ENCODE data around the gene BIN1.

DNA sequence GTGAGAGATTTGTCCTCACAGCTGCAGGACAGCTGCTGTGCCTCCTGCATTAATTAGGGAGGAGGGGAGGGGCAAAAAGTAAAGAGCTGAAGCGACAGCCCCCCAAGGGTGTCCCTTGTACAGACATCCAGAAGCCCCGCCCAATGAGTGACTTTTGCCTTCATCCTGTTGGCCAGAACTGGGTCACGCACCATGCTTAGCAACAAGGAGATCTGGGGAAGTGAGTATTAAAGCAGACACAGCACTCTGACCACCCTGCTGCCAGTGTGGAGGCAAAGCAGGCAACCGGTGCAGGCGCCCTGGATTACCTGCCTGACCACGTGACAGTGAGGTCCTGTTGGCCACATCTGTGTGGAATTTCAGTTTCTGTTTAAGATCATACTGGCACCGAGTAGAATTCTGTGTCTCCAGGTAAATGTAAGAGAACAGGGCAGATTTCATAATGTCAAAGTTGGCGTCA is 21.5 kb upstream of the BIN1 start:
- TF ChIP-seq CTCF (IDR thresholded peaks at IDR 0.05) = no peak
- no peak for TF ChIP-seq IRF3 (IDR thresholded peaks at IDR 0.05; ENCODE audit: low read depth, low read length)
